Left ventricle myocardium inferior (tissue), 1 donor: ENCODE results near the gene NCR2. TPM values are rescaled to one million over a fixed set of nuclear protein-coding genes. Genes with fewer than 3 reads are reported as not detected.

ENCODE experiments used
- DNase-seq: peaks from one replicate; pipeline ENCODE4 v3.0.0-alpha.2; 2020
- H3K27ac ChIP-seq: fragments of 200-600 bp; replicated peaks from 2 replicates; pipeline ENCODE4 v1.8.0; 2021
- H3K27me3 ChIP-seq: fragments of 200-600 bp; 2 replicates; pipeline ENCODE4 v1.8.0; 2021; ENCODE audit warnings: low read depth
- H3K36me3 ChIP-seq: fragments of 200-600 bp; 2 replicates; pipeline ENCODE4 v1.8.0; 2021
- H3K4me1 ChIP-seq: fragments of 200-600 bp; 2 replicates; pipeline ENCODE4 v1.8.0; 2021
- H3K4me3 ChIP-seq: fragments of 200-600 bp; 2 replicates; pipeline ENCODE4 v1.8.0; 2021; ENCODE audit warnings: mild to moderate bottlenecking, moderate library complexity
- H3K9me3 ChIP-seq: fragments of 200-600 bp; replicated peaks from 2 replicates; pipeline ENCODE4 v1.8.0; 2021
- intact Hi-C: fragments of 100-400 bp; cut with micrococcal nuclease; formaldehyde crosslinking; loops from one replicate; pipeline ENCODE4 v1.11.0; 2022
- total RNA-seq: library from RNA; stranded (reverse); fragmentation: NEBNext Ultra II Directional; extraction: Animal tissue kit (Norgen Biotek cat#: 25700); gene quantifications from one replicate; pipeline ENCODE4 v1.2.1, GENCODE V29; 2021
- TF ChIP-seq, protein P1 (sequence below): fragments of 200-600 bp; IDR thresholded peaks from 2 replicates; pipeline ENCODE4 v1.8.0; 2021; ENCODE audit warnings: antibody characterized with exemption, mild to moderate bottlenecking, borderline replicate concordance
- donor health status: DM: no; HTN: yes; CAD: no; lungs with severe emphysema.

NCR2 gene
- total RNA-seq, 1 donor from 2014 or later: not detected

DNA sequence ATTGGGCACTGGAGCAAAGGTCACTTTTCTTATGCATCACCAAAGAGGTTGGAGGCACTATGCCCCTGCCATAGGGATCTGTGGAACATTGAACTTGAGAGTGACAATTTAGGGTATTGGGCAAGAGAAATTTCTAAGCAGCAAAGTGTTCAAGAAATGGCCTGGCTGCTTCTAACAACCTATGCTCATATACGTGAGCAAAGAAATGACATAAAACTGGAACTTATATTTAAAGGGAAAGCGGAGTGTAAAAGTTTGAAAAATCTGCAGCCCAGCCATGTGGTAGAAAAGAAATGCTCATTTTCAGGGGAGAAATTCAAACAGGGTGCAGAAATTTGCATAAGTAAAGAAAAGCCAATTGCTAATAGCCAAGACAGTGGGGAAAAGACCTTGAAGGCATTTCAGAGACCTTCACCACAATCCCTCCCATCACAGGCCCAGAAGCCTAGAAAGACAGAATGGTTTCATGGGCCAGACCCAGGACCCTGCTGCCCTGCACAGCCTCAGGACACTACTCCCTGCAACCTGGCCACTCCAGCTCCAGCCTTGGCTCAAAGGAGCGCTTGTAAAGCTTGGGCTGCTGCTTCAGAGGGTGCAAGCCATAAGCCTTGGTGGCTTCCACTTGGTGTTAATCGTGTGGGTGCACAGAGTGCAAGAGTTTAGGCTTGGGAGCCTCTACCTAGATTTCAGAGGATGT, 24.4 kb downstream of the NCR2 start:
- no peak overlapping the region for H3K4me3 ChIP-seq
- no peaks in the 10 kb centered on the region for H3K4me1 ChIP-seq
- no peak overlapping the region for H3K27ac ChIP-seq
- no peak for DNase-seq
- H3K36me3 ChIP-seq: no peaks in the 10 kb centered on the region
- TF ChIP-seq, protein P1, sequence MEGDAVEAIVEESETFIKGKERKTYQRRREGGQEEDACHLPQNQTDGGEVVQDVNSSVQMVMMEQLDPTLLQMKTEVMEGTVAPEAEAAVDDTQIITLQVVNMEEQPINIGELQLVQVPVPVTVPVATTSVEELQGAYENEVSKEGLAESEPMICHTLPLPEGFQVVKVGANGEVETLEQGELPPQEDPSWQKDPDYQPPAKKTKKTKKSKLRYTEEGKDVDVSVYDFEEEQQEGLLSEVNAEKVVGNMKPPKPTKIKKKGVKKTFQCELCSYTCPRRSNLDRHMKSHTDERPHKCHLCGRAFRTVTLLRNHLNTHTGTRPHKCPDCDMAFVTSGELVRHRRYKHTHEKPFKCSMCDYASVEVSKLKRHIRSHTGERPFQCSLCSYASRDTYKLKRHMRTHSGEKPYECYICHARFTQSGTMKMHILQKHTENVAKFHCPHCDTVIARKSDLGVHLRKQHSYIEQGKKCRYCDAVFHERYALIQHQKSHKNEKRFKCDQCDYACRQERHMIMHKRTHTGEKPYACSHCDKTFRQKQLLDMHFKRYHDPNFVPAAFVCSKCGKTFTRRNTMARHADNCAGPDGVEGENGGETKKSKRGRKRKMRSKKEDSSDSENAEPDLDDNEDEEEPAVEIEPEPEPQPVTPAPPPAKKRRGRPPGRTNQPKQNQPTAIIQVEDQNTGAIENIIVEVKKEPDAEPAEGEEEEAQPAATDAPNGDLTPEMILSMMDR: no peak
- H3K27me3 ChIP-seq: peaks cover 42% of the 10 kb centered on the region
- intact Hi-C loops: no loop called here
- H3K9me3 ChIP-seq: peaks cover 31% of the 10 kb centered on the region

DNA sequence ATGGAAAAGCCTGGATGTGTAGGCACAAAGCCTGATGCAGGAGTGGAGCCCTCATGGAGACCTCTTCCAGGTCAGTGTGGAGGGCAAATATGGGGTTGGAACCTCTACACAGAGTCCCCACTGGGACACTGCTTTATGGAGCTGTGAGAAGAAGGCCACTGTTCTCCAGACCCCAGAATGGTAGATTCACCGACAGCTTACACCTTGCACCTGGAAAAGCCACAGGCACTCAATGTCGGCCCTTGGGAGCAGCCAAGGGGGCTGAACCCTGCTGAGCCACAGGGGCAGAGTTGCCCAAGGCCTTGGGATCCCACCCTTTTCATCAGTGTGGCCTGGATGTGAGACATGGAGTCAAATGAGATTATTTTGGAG, 24.9 kb downstream of the NCR2 start:
- Histone ChIP-seq H3K4me1 (no peaks in the 10 kb centered on the region), H3K4me3 (no peak overlapping the region), H3K27me3 (peaks cover 48% of the 10 kb centered on the region), H3K27ac (no peak overlapping the region), H3K36me3 (no peaks in the 10 kb centered on the region), H3K9me3 (peaks cover 31% of the 10 kb centered on the region)
- DNase-seq: no peak
- TF ChIP-seq, protein P1: no peak
- intact Hi-C loops: no loop called here

GRCh38 chr6:41366150-41366549, 30.7 kb downstream of the NCR2 start:
- peaks cover 8% of the 10 kb centered on the region for H3K9me3 ChIP-seq
- TF ChIP-seq, protein P1: no peak
- no peak overlapping the region for H3K27ac ChIP-seq
- H3K4me1 ChIP-seq: peaks cover 4% of the 10 kb centered on the region
- H3K4me3 ChIP-seq: no peak overlapping the region
- peaks cover 92% of the 10 kb centered on the region for H3K27me3 ChIP-seq
- DNase-seq: no peak
- intact Hi-C loops: loop anchor here (5.0 kb wide), 2 partner anchors 226 to 316 kb away; no protein-coding TSS in a partner anchor
- H3K36me3 ChIP-seq: no peaks in the 10 kb centered on the region

GRCh38 chr6:41367061-41367460, 31.7 kb downstream of the NCR2 start:
- Histone ChIP-seq H3K36me3 (no peaks in the 10 kb centered on the region), H3K4me1 (peaks cover 13% of the 10 kb centered on the region), H3K27ac (no peak overlapping the region), H3K4me3 (no peak overlapping the region), H3K27me3 (peaks cover 97% of the 10 kb centered on the region), H3K9me3 (no peaks in the 10 kb centered on the region)
- TF ChIP-seq, protein P1: no peak
- no peak for DNase-seq
- intact Hi-C loops: loop anchor here (5.0 kb wide), 2 partner anchors 225 to 315 kb away; no protein-coding TSS in a partner anchor

DNA sequence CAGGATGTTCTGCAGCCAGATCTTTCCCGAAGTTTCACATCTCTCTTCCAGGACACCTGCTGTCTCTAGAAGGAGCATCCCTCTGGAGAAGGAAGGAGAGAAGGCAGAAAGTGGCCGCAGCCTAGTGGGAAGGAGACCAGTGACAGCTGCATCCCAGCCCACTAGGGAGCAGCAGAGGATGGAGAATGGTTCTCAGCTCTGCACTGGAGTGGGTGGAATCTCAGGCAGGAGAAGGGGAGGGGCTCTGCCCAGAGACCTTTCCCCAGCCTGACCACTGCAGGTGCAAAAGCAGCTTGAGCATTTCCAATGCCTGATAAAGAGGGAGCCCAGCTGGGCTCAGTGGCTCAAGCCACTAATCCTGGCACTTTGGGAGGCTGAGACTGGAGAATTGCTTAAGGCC, 32.3 kb downstream of the NCR2 start:
- Histone ChIP-seq H3K36me3 (no peaks in the 10 kb centered on the region), H3K27ac (no peak overlapping the region), H3K9me3 (no peaks in the 10 kb centered on the region), H3K27me3 (peaks cover 97% of the 10 kb centered on the region), H3K4me3 (no peak overlapping the region), H3K4me1 (peaks cover 20% of the 10 kb centered on the region)
- intact Hi-C loops: loop anchor here (5.0 kb wide), 2 partner anchors 225 to 315 kb away; no protein-coding TSS in a partner anchor
- TF ChIP-seq, protein P1: peak; percentile 73
- peak; percentile 28 for DNase-seq
